HepG2 (cell line): ENCODE data around the gene ATRIP. TPM values are rescaled to one million over a fixed set of nuclear protein-coding genes. Genes with fewer than 3 reads are reported as not detected.

Source experiments
- GFI1 ChIP-seq: sonication (generic); formaldehyde crosslinking; IDR thresholded peaks from 2 replicates; pipeline ENCODE4 v1.5.0; 2020; ENCODE audit warnings: missing genetic modification reagents, mild to moderate bottlenecking, borderline replicate concordance
- MAFF ChIP-seq: IDR thresholded peaks from 2 replicates; pipeline ENCODE4 v1.6.1; 2011; ENCODE audit warnings: low read depth, low read length, improper control_type of control experiment
- MIER2 ChIP-seq: IDR thresholded peaks from 2 replicates; pipeline ENCODE4 v1.6.1; 2016; ENCODE audit warnings: missing biosample characterization, missing genetic modification reagents
- PAXIP1 ChIP-seq: sonication (generic); formaldehyde crosslinking; conservative IDR thresholded peaks from 2 replicates; pipeline ENCODE4 v1.4.0; 2020; ENCODE audit warnings: mild to moderate bottlenecking, missing genetic modification reagents, moderate library complexity
- TCF7 ChIP-seq: sonication (generic); IDR thresholded peaks from 2 replicates; pipeline ENCODE4 v1.6.1; 2016; ENCODE audit warnings: antibody characterized with exemption, low read depth
- TEAD3 ChIP-seq: optimal IDR thresholded peaks from 2 replicates; pipeline ENCODE3; 2016; ENCODE audit warnings: borderline replicate concordance
- YEATS4 ChIP-seq: sonication (generic); formaldehyde crosslinking; IDR thresholded peaks from 2 replicates; pipeline ENCODE4 v1.4.0; 2020; ENCODE audit warnings: missing genetic modification reagents, borderline replicate concordance
- ZBTB2 ChIP-seq: sonication (generic); formaldehyde crosslinking; IDR thresholded peaks from 2 replicates; pipeline ENCODE4 v1.8.0; 2022; ENCODE audit warnings: low read depth, missing genetic modification reagents
- ZBTB4 ChIP-seq: sonication (generic); formaldehyde crosslinking; IDR thresholded peaks from 2 replicates; pipeline ENCODE4 v1.4.0; 2020; ENCODE audit warnings: missing genetic modification reagents, mild to moderate bottlenecking, borderline replicate concordance
- ZBTB42 ChIP-seq: sonication (generic); formaldehyde crosslinking; IDR thresholded peaks from 2 replicates; pipeline ENCODE4 v1.5.0; 2020; ENCODE audit warnings: mild to moderate bottlenecking, missing genetic modification reagents
- ZEB1 ChIP-seq: IDR thresholded peaks from 2 replicates; pipeline ENCODE4 v1.6.1; 2012; ENCODE audit warnings: mild to moderate bottlenecking, low read depth, inconsistent platforms; ENCODE audit not compliant: insufficient replicate concordance
- ZFP62 ChIP-seq: sonication (generic); formaldehyde crosslinking; IDR thresholded peaks from 2 replicates; pipeline ENCODE4 v1.4.0; 2020; ENCODE audit warnings: missing genetic modification reagents
- ZNF382 ChIP-seq: sonication (generic); formaldehyde crosslinking; IDR thresholded peaks from 2 replicates; pipeline ENCODE4 v1.5.0; 2020; ENCODE audit warnings: missing genetic modification reagents, mild to moderate bottlenecking, borderline replicate concordance
- ZNF460 ChIP-seq: sonication (generic); formaldehyde crosslinking; IDR thresholded peaks from 2 replicates; pipeline ENCODE4 v1.5.1; 2020; ENCODE audit warnings: missing genetic modification reagents, mild to moderate bottlenecking, borderline replicate concordance
- ZNF761 ChIP-seq: sonication (generic); formaldehyde crosslinking; conservative IDR thresholded peaks from 2 replicates; pipeline ENCODE4 v1.4.0; 2020; ENCODE audit warnings: mild to moderate bottlenecking, missing genetic modification reagents
- ZSCAN22 ChIP-seq: sonication (generic); formaldehyde crosslinking; IDR thresholded peaks from 2 replicates; pipeline ENCODE4 v1.4.0; 2020; ENCODE audit warnings: mild to moderate bottlenecking, missing genetic modification reagents
- polyA plus RNA-seq, 8 experiments: library from polyadenylated mRNA; depleted of rRNA in 3 of 8; stranded (reverse) in 7 of 8; unstranded in 1 of 8; fragments of >200 nt; fragmentation: Illumina TruSeq in 4 of 8; extraction: Trizol in 4 of 8; gene quantifications; 2 replicates each; pipeline versions ENCODE4 v1.2.1 to v1.2.3, GENCODE V29; 2011 to 2016; ENCODE audit warnings: low read depth in 4 of 8, missing spikeins in 1 of 8, mixed read lengths in 1 of 8; ENCODE audit not compliant: insufficient read depth in 1 of 8
- total RNA-seq, 5 experiments: library from RNA; depleted of rRNA; stranded (reverse); fragments of >200 nt; fragmentation: Illumina TruSeq; extraction: Trizol; gene quantifications; 2 replicates each; pipeline ENCODE4 v1.2.3, GENCODE V29; 2016; ENCODE audit warnings: low read depth in 1 of 5
- TF ChIP-seq, protein P1 (sequence below): sonication (generic); formaldehyde crosslinking; IDR thresholded peaks from 2 replicates; pipeline ENCODE4 v1.4.0; 2020; ENCODE audit warnings: missing genetic modification reagents, mild to moderate bottlenecking, borderline replicate concordance
- TF ChIP-seq, protein P2 (sequence below): sonication (generic); formaldehyde crosslinking; IDR thresholded peaks from 2 replicates; pipeline ENCODE4 v1.9.0; 2021; ENCODE audit warnings: missing genetic modification reagents, mild to moderate bottlenecking, borderline replicate concordance

Gene ATRIP
- total and polyA plus RNA-seq, 2 of the 13 experiments (the other 11 are each of a cell fraction or from before 2014, with no cell fraction given) = 5.1 to 12.5 TPM

DNA sequence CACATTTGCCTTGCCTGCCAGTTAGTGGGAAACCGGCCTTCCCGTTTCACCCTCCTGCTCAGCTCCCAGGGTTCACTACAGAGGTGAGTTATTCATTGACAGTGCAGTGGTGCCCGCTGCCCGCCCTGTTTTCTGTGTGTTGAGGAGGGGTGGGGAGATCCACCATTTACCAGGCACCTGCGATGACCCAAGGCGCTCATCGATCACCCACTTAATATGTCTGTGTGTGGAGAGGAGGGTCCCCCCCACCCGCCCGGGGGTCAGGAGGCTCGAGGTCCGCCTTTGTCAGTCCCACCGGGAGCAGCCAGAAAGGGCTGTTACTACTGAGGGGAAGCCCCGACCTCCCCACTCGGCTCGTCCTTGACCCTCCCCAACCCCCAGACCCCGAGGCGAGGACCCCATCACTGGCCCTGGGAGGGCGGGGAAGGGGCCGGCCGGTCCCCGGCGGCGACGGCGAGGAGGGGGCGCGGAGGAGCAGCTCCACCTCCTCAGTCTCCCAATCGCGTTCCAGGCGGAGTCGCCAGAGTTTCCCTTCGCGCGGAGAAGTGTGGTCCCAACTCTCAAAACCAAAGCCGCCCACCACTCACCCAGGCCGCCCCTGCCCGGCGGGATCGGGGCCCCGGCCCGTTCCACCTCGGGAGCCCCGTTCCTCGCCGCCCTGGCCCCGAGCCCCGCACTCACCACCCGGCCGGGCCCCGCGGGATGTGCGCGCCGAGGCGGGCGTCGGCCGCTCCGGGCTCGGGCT lies 17.8 kb upstream of the ATRIP start (continued):
- TF ChIP-seq GFI1 (CRISPR knock-in tag) = no peak
- no peak for TF ChIP-seq ZEB1
- TF ChIP-seq, protein P1, sequence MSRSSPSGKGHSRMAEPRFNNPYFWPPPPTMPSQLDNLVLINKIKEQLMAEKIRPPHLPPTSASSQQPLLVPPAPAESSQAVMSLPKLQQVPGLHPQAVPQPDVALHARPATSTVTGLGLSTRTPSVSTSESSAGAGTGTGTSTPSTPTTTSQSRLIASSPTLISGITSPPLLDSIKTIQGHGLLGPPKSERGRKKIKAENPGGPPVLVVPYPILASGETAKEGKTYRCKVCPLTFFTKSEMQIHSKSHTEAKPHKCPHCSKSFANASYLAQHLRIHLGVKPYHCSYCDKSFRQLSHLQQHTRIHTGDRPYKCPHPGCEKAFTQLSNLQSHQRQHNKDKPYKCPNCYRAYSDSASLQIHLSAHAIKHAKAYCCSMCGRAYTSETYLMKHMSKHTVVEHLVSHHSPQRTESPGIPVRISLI (CRISPR knock-in tag) = no peak
- peak; percentile 7 for TF ChIP-seq TEAD3 (CRISPR knock-in tag)
- TF ChIP-seq, protein P2, sequence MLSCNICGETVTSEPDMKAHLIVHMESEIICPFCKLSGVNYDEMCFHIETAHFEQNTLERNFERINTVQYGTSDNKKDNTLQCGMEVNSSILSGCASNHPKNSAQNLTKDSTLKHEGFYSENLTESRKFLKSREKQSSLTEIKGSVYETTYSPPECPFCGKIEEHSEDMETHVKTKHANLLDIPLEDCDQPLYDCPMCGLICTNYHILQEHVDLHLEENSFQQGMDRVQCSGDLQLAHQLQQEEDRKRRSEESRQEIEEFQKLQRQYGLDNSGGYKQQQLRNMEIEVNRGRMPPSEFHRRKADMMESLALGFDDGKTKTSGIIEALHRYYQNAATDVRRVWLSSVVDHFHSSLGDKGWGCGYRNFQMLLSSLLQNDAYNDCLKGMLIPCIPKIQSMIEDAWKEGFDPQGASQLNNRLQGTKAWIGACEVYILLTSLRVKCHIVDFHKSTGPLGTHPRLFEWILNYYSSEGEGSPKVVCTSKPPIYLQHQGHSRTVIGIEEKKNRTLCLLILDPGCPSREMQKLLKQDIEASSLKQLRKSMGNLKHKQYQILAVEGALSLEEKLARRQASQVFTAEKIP = no peak
- TF ChIP-seq ZNF761 (CRISPR knock-in tag) = peak; percentile 71; the same call in 1 of the 2 replicates
- no peak for TF ChIP-seq MAFF
- no peak for TF ChIP-seq YEATS4
- TF ChIP-seq ZBTB42 (CRISPR knock-in tag) = no peak
- TF ChIP-seq ZFP62 (CRISPR knock-in tag) = no peak
- TF ChIP-seq PAXIP1 (CRISPR knock-in tag) = peak; percentile 88
- TF ChIP-seq ZNF460 (CRISPR knock-in tag) = no peak
- TF ChIP-seq ZNF382 (CRISPR knock-in tag) = no peak
- no peak for TF ChIP-seq ZSCAN22 (CRISPR knock-in tag)
- no peak for TF ChIP-seq MIER2 (CRISPR knock-in tag)
- no peak for TF ChIP-seq TCF7
- TF ChIP-seq ZBTB2 (CRISPR knock-in tag) = 0 out of 2 replicates have a peak, but pooled peaks have one; percentile 27
- no peak for TF ChIP-seq ZBTB4 (CRISPR knock-in tag)
